Measurements from ENCODE around the gene RAB40B.

GRCh38 chr17:82668024-82668630, 30.4 kb downstream of the RAB40B start:
- TF ChIP-seq CTCF (IDR thresholded peaks at IDR 0.05) (no peak), POLR2A (IDR thresholded peaks at IDR 0.05) (no peak)
